Endothelial cell of umbilical vein (primary cell): ENCODE measurements around the gene PAPPA. TPM values are rescaled to one million over a fixed set of nuclear protein-coding genes. Genes with fewer than 3 reads are reported as not detected.
A peak's percentile ranks its signal among the peaks of the same experiment; 100 is the strongest.

Source experiments
- BruUV-seq: library from RNA; stranded (reverse); fragments of 400-500 nt; replicated peaks from 2 replicates; lab custom pipeline; 2021; lab: Mats Ljungman, UMichigan
- CTCF ChIA-PET: fragments of 300-600, 350-600 bp; sonication (Branson Sonifier 250); formaldehyde crosslinking; loops from one replicate; lab custom pipeline; 2021; ENCODE audit warnings: antibody characterized with exemption, inconsistent platforms; lab: Charles Lee
- POLR2A ChIA-PET: fragments of 300-600, 350-600 bp; sonication (Branson Sonifier 250); formaldehyde crosslinking; loops from one replicate; lab custom pipeline; 2021; ENCODE audit warnings: antibody characterized with exemption, inconsistent platforms; lab: Charles Lee
- DNase-seq: peaks from one replicate; pipeline ENCODE4 v3.0.0-alpha.2; 2011; ENCODE audit warnings: low read depth, low spot score
- FAIRE-seq: peaks from 2 replicates; lab custom pipeline; 2011; peaks lifted over from hg19 to GRCh38; lab: Jason Lieb, UNC
- H2AFZ ChIP-seq: 2 replicates; pipeline ENCODE4 v1.6.0; 2012; ENCODE audit warnings: low read depth, low read length, control low read depth, inconsistent platforms
- H3K27ac ChIP-seq: 2 replicates; pipeline ENCODE4 v1.5.1; 2011; ENCODE audit warnings: low read depth, mild to moderate bottlenecking, control low read depth, low read length, moderate library complexity; ENCODE audit not compliant: insufficient read depth
- H3K27me3 ChIP-seq, 2 experiments: 2 replicates each; pipeline versions ENCODE4 v1.6.0 to v1.6.1; 2011; ENCODE audit warnings: low read length in 2 of 2, mixed read lengths in 1 of 2; ENCODE audit not compliant: control insufficient read depth in 2 of 2, insufficient read depth in 2 of 2
- H3K36me3 ChIP-seq, 2 experiments: 2 replicates in 1 of 2; 3 replicates in 1 of 2; pipeline ENCODE4 v1.5.1; 2011; ENCODE audit warnings: low read length in 2 of 2, mild to moderate bottlenecking in 1 of 2, moderate library complexity in 1 of 2; ENCODE audit not compliant: control insufficient read depth in 2 of 2, insufficient read depth in 2 of 2; ENCODE audit errors: extremely low read depth in 1 of 2
- H3K4me1 ChIP-seq: 3 replicates; pipeline ENCODE4 v1.5.1; 2011; ENCODE audit warnings: mild to moderate bottlenecking, low read length; ENCODE audit not compliant: control insufficient read depth, insufficient read depth; ENCODE audit errors: extremely low read depth
- H3K4me2 ChIP-seq: 2 replicates; pipeline ENCODE4 v1.6.1; 2011; ENCODE audit warnings: low read length, control low read depth, mixed read lengths; ENCODE audit not compliant: insufficient read depth
- H3K4me3 ChIP-seq, 3 experiments: fragments of 200-600 bp in 1 of 3; sonication (generic), shearing (Covaris generic) in 1 of 3; replicated peaks in 1 of 3; 2 replicates each; pipeline ENCODE4 v1.5.1; 2011 to 2016; ENCODE audit warnings: control low read depth in 3 of 3, low read length in 3 of 3, mild to moderate bottlenecking in 2 of 3, inconsistent platforms in 1 of 3, low read depth in 1 of 3, moderate library complexity in 1 of 3; ENCODE audit not compliant: insufficient read depth in 1 of 3
- H3K79me2 ChIP-seq: 2 replicates; pipeline ENCODE4 v1.6.0; 2012; ENCODE audit warnings: low read length, inconsistent platforms; ENCODE audit not compliant: control insufficient read depth, insufficient read depth
- H3K9ac ChIP-seq: replicated peaks from 2 replicates; pipeline ENCODE3; 2011; ENCODE audit warnings: low read length, control low read depth; ENCODE audit not compliant: insufficient read depth; ENCODE audit errors: extremely low read depth
- H3K9me1 ChIP-seq: replicated peaks from 3 replicates; pipeline ENCODE4 v1.6.0; 2011; ENCODE audit warnings: mild to moderate bottlenecking, low read length; ENCODE audit not compliant: control insufficient read depth, insufficient read depth; ENCODE audit errors: extremely low read depth
- H3K9me3 ChIP-seq: replicated peaks from 2 replicates; pipeline ENCODE4 v1.5.1; 2012; ENCODE audit warnings: low read length, inconsistent platforms; ENCODE audit not compliant: control insufficient read depth, insufficient read depth
- H4K20me1 ChIP-seq: replicated peaks from 2 replicates; pipeline ENCODE3; 2011; ENCODE audit warnings: mild to moderate bottlenecking, low read length; ENCODE audit not compliant: control insufficient read depth, insufficient read depth; ENCODE audit errors: extremely low read depth
- CTCF ChIP-seq, 2 donors: IDR thresholded peaks; 1 replicate in 1 of 2; 2 replicates in 1 of 2; pipeline ENCODE4 v1.5.1; 2011; ENCODE audit warnings: low read length in 2 of 2, mild to moderate bottlenecking in 2 of 2, moderate library complexity in 2 of 2, control low read depth in 1 of 2, inconsistent platforms in 1 of 2, low read depth in 1 of 2; ENCODE audit not compliant: insufficient read depth in 1 of 2; ENCODE audit errors: extremely low read depth in 1 of 2
- EZH2 ChIP-seq: IDR thresholded peaks from 2 replicates; pipeline ENCODE4 v1.6.1; 2012; ENCODE audit warnings: borderline replicate concordance, low read depth, mild to moderate bottlenecking, moderate library complexity, low read length, inconsistent platforms; ENCODE audit not compliant: severe bottlenecking
- GATA2 ChIP-seq: IDR thresholded peaks from 2 replicates; pipeline ENCODE4 v1.7.0; 2011; ENCODE audit warnings: low read depth, mild to moderate bottlenecking, moderate library complexity, mixed read lengths, low read length; ENCODE audit not compliant: insufficient read length, insufficient read depth
- MYC ChIP-seq: IDR thresholded peaks from one replicate; pipeline ENCODE4 v1.6.1; 2011; ENCODE audit warnings: mild to moderate bottlenecking, low read depth, low read length
- dilution Hi-C: fragments of 300-500 bp; cut with MboI; formaldehyde crosslinking; loops from one replicate; pipeline ENCODE4 v1.15.0; 2019; ENCODE audit warnings: low sequenced_read_pairs; ENCODE audit not compliant: extremely low pct_ligation_motif_present
- intact Hi-C: fragments of 100-400 bp; cut with micrococcal nuclease; formaldehyde crosslinking; loops from one replicate; pipeline ENCODE4 v1.10.0; 2022
- polyA plus RNA-seq, 4 experiments: library from polyadenylated mRNA; depleted of rRNA in 3 of 4; stranded (reverse) in 3 of 4; unstranded in 1 of 4; fragments of >200 nt; gene quantifications; 2 replicates each; pipeline versions ENCODE4 v1.2.1 to v1.2.3, GENCODE V29; 2011 to 2012; ENCODE audit warnings: missing spikeins in 1 of 4
- total RNA-seq: library from RNA; stranded (reverse); gene quantifications from 2 replicates; pipeline ENCODE4 v1.2.3, GENCODE V29; 2021

The PAPPA gene
- total and polyA plus RNA-seq, 2 donors (not counting 3 experiments of a cell fraction or from before 2014, with no cell fraction given), result 0.13 to 0.41 TPM

- intact Hi-C loops (no loop called here), dilution Hi-C loops (no loop called here)
- Histone ChIP-seq H3K4me2 (no peak overlapping the region), H3K27me3 (no peaks in the 10 kb centered on the region), H4K20me1 (no peaks in the 10 kb centered on the region), H3K4me3 (no peak overlapping the region), H3K36me3 (no peaks in the 10 kb centered on the region), H3K27ac (no peak overlapping the region), H3K9me1 (no peaks in the 10 kb centered on the region), H2AFZ (no peak overlapping the region), H3K9me3 (no peaks in the 10 kb centered on the region), H3K9ac (no peak overlapping the region), H3K79me2 (no peaks in the 10 kb centered on the region), H3K4me1 (no peaks in the 10 kb centered on the region)
- ChIA-PET POLR2A (no interaction called here), CTCF (no interaction called here)
- TF ChIP-seq EZH2 (no peak), GATA2 (peak; percentile 58), CTCF (IDR thresholded peaks at IDR 0.05; ENCODE audit: extremely low read depth in 1 of 2, insufficient read depth in 1 of 2, low read depth in 1 of 2, low read length in 2 of 2) (no peak), MYC (no peak)
- FAIRE-seq (no peak), DNase-seq (no peak)
- no TSS peak for BruUV-seq
Observed at GRCh38 chr9:116207371-116208111, 54.0 kb downstream of the PAPPA start.
